Activated CD8-positive, alpha-beta memory T cell treated with anti-CD3 and anti-CD28 coated beads, Interleukin-2, amount 10 ng/mL, durations not matched to agents 7 days and 5 days (primary cell): Measurements from ENCODE around the gene PPM1H. TPM values are rescaled to one million over a fixed set of nuclear protein-coding genes. Genes with fewer than 3 reads are reported as not detected.

Experiments used
- ATAC-seq: fragments of 150-1000 bp; cut with Tn5 transposase; one replicate; pipeline ENCODE4 v1.10.0; 2021; ENCODE audit warnings: moderate library complexity
- CTCF ChIA-PET: fragments of 350-600 bp; sonication (Branson Sonifier 250); formaldehyde crosslinking; loops from one replicate; lab custom pipeline; 2021; ENCODE audit warnings: antibody characterized with exemption; lab: Charles Lee
- DNase-seq: peaks from one replicate; pipeline ENCODE4 v3.0.0-alpha.2; 2020
- H3K27ac Mint-ChIP-seq: one replicate; pipeline ENCODE4 v1.8.0; 2021; ENCODE audit warnings: mild to moderate bottlenecking, mixed read lengths
- H3K27me3 Mint-ChIP-seq: one replicate; pipeline ENCODE4 v1.8.0; 2021; ENCODE audit warnings: mixed read lengths
- H3K36me3 Mint-ChIP-seq: one replicate; pipeline ENCODE4 v1.8.0; 2021; ENCODE audit warnings: mild to moderate bottlenecking, mixed read lengths
- H3K4me1 Mint-ChIP-seq: one replicate; pipeline ENCODE4 v1.8.0; 2021; ENCODE audit warnings: mixed read lengths
- H3K4me3 Mint-ChIP-seq: one replicate; pipeline ENCODE4 v1.8.0; 2021; ENCODE audit warnings: mild to moderate bottlenecking, moderate library complexity, mixed read lengths
- H3K9me3 Mint-ChIP-seq: one replicate; pipeline ENCODE4 v1.8.0; 2022; ENCODE audit warnings: low read depth, mixed read lengths
- total RNA-seq, 2 experiments: library from RNA; stranded (reverse); gene quantifications; one replicate each; pipeline ENCODE4 v1.2.3, GENCODE V29; 2021

Gene PPM1H
- total RNA-seq, 2 experiments from 2014 or later, result 0.32 to 0.68 TPM

DNA sequence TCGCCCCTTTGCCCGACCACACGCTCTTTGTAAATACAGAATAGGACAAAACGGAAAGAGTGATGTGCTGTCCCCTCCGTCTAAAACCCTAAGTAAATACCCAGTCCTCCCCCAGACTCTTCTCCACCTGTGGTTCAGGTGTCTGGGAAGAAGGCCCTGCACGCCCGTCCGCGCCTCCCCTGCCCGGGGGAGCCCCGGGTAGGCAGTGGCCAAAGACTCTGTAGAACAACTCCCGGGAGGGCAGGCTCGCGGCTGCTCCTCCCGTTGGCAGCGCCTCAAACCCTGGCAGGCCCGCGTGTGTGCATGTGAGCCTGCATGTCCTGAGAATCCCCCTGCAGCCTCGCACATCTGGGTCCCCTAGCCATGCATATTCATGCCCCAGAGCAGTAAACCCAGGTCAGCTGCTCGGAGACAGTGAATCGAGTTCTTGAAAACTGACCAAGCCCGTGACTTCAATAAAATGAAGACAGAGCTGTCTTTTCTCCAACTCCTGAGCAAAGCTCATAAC lies 302.5 kb downstream of the PPM1H start:
- Mint-ChIP-seq H3K4me3 (peak overlapping the region; percentile 59), H3K27me3 (peaks cover 79% of the 10 kb centered on the region), H3K36me3 (peaks cover 2% of the 10 kb centered on the region), H3K27ac (no peak overlapping the region), H3K4me1 (peaks cover 9% of the 10 kb centered on the region), H3K9me3 (no peaks in the 10 kb centered on the region)
- ATAC-seq (peak; percentile 34), DNase-seq (no peak)
- CTCF ChIA-PET, result interaction anchor here (1.2 kb wide), 1 partner anchor 15 kb away, joined by 3 read pairs; no protein-coding TSS in a partner anchor

- H3K27ac Mint-ChIP-seq, result no peak overlapping the region
Measured at GRCh38 chr12:62631471-62632410, 303.2 kb downstream of the PPM1H start.

DNA sequence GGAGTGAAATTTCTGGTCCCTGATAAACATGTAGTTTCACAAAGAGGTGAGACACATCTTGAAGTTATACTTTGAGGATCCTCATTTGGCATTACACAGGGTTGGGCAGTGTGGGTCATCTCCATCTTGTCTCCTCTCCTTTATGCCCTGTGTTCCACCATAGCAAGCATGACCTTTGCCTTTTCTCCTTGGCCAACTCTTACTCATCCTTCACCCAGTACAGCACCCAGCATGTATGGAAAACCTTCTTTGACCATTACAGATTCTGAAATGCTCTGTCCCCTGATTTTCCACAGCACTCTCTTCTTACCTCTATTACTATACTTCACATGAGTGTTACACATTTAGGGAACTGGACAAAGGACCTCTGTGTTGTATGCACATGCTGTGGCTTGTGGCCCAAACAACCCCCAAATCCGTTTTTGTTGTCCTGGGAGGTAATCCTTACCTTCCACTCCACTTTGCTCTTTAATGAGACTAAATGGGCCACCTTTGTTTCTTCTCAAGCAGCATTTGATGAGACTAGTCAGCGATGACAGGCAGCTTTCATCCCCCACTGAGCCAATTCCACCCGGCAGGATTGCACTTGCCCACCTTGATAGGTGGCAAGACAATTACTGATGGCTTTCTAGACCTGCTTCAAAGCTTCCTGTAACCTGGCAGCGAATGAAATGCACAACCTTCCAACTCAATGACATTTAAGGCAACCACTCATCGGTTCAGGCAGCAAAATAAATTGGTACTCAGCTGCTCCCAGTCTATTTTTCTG lies 304.8 kb downstream of the PPM1H start:
- H3K36me3 Mint-ChIP-seq, result peaks cover 2% of the 10 kb centered on the region
- H3K4me3 Mint-ChIP-seq, result no peak overlapping the region
- H3K4me1 Mint-ChIP-seq, result peaks cover 9% of the 10 kb centered on the region
- CTCF ChIA-PET, result interaction anchor here (1.0 kb wide), 2 partner anchors 11 to 49 kb away, joined by 3 read pairs; no protein-coding TSS in a partner anchor
- no peak overlapping the region for H3K27ac Mint-ChIP-seq
- ATAC-seq (no peak), DNase-seq (no peak)
- H3K9me3 Mint-ChIP-seq, result no peaks in the 10 kb centered on the region
- peaks cover 77% of the 10 kb centered on the region for H3K27me3 Mint-ChIP-seq

More at GRCh38 chr12:62631471-62632410, 303.2 kb downstream of the PPM1H start:
- ATAC-seq, result peak; percentile 67
- Mint-ChIP-seq H3K36me3 (peaks cover 2% of the 10 kb centered on the region), H3K27me3 (peaks cover 80% of the 10 kb centered on the region), H3K9me3 (no peaks in the 10 kb centered on the region), H3K4me1 (peaks cover 9% of the 10 kb centered on the region), H3K4me3 (peak overlapping the region; percentile 59)
- CTCF ChIA-PET, result interaction anchor here (1.2 kb wide), 1 partner anchor 14 kb away, joined by 3 read pairs; no protein-coding TSS in a partner anchor
- DNase-seq, result no peak

- CTCF ChIA-PET, result interaction anchor here (1.0 kb wide), 2 partner anchors 11 to 48 kb away, joined by 3 read pairs; no protein-coding TSS in a partner anchor
- Mint-ChIP-seq H3K27ac (no peak overlapping the region), H3K9me3 (no peaks in the 10 kb centered on the region), H3K27me3 (peaks cover 75% of the 10 kb centered on the region), H3K36me3 (peaks cover 2% of the 10 kb centered on the region), H3K4me3 (no peak overlapping the region), H3K4me1 (peaks cover 9% of the 10 kb centered on the region)
- ATAC-seq (no peak), DNase-seq (no peak)
Measured at GRCh38 chr12:62629413-62629812, 305.5 kb downstream of the PPM1H start.

- Mint-ChIP-seq H3K27me3 (peaks cover 54% of the 10 kb centered on the region), H3K4me3 (no peak overlapping the region), H3K36me3 (peaks cover 4% of the 10 kb centered on the region), H3K27ac (no peak overlapping the region), H3K4me1 (peaks cover 6% of the 10 kb centered on the region), H3K9me3 (no peaks in the 10 kb centered on the region)
- CTCF ChIA-PET, result interaction anchor here (1.2 kb wide), 1 partner anchor 167 kb away, joined by 3 read pairs; no protein-coding TSS in a partner anchor
- DNase-seq (no peak), ATAC-seq (no peak)
Measured at GRCh38 chr12:62627181-62627580, 307.8 kb downstream of the PPM1H start.

- Mint-ChIP-seq H3K4me3 (no peak overlapping the region), H3K27me3 (peaks cover 35% of the 10 kb centered on the region), H3K27ac (no peak overlapping the region), H3K4me1 (no peaks in the 10 kb centered on the region), H3K36me3 (peaks cover 2% of the 10 kb centered on the region), H3K9me3 (no peaks in the 10 kb centered on the region)
- CTCF ChIA-PET, result no interaction called here
- no peak for ATAC-seq
- no peak for DNase-seq
Measured at GRCh38 chr12:62625228-62625627, 309.7 kb downstream of the PPM1H start.

GRCh38 chr12:62622177-62622576 lies 312.8 kb downstream of the PPM1H start:
- Mint-ChIP-seq H3K9me3 (no peaks in the 10 kb centered on the region), H3K4me3 (no peak overlapping the region), H3K27me3 (peaks cover 12% of the 10 kb centered on the region), H3K4me1 (no peaks in the 10 kb centered on the region), H3K27ac (no peak overlapping the region), H3K36me3 (peaks cover 2% of the 10 kb centered on the region)
- CTCF ChIA-PET, result no interaction called here
- DNase-seq, result no peak
- ATAC-seq, result no peak

DNA sequence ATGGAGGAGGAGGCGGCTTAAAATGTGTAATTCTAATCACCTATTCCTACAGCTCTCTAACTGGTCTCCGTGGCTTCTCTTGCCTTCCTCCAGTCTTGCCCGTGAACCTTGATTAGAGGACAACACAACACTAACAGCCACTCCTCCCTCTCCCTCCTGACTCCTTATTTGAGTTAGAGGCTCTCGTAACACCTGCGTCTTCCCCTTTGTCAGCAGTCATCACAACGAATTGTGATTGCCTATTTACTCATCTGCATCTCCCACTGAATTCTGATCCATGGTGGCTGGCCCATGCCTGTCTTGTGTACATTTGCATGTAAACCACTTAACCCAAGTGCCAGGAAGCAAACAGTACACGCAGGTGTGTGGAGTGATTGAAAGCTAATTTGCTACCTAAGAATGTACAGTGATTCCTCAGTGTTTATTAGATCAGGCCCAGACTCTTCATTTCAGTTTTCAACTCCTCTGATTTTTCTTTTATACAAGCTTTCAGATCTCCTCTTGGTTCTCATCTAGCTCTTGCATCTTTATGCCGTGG lies 313.8 kb downstream of the PPM1H start:
- no peak for DNase-seq
- Mint-ChIP-seq H3K4me3 (no peak overlapping the region), H3K4me1 (no peaks in the 10 kb centered on the region), H3K27me3 (peaks cover 8% of the 10 kb centered on the region), H3K36me3 (peaks cover 4% of the 10 kb centered on the region), H3K27ac (no peak overlapping the region), H3K9me3 (no peaks in the 10 kb centered on the region)
- CTCF ChIA-PET, result interaction anchor here (0.7 kb wide), 1 partner anchor 49 kb away, joined by 3 read pairs; no protein-coding TSS in a partner anchor
- ATAC-seq, result no peak

GRCh38 chr12:62618930-62619329 lies 316.0 kb downstream of the PPM1H start:
- H3K27ac Mint-ChIP-seq, result no peak overlapping the region

GRCh38 chr12:62618319-62618718 lies 316.6 kb downstream of the PPM1H start:
- DNase-seq, result no peak
- CTCF ChIA-PET, result interaction anchor here (1.1 to 1.7 kb wide), 4 partner anchors 9 to 14 kb away, joined by 3 to 4 read pairs (median 3); no protein-coding TSS in a partner anchor
- Mint-ChIP-seq H3K4me3 (no peak overlapping the region), H3K27me3 (no peaks in the 10 kb centered on the region), H3K36me3 (peaks cover 4% of the 10 kb centered on the region), H3K9me3 (no peaks in the 10 kb centered on the region), H3K4me1 (no peaks in the 10 kb centered on the region), H3K27ac (no peak overlapping the region)
- no peak for ATAC-seq

More at GRCh38 chr12:62618930-62619329, 316.0 kb downstream of the PPM1H start:
- no peaks in the 10 kb centered on the region for H3K4me1 Mint-ChIP-seq
- DNase-seq, result no peak
- H3K9me3 Mint-ChIP-seq, result no peaks in the 10 kb centered on the region
- no peaks in the 10 kb centered on the region for H3K27me3 Mint-ChIP-seq
- H3K36me3 Mint-ChIP-seq, result peaks cover 4% of the 10 kb centered on the region
- CTCF ChIA-PET, result interaction anchor here (1.1 to 1.7 kb wide), 3 partner anchors 10 to 13 kb away, joined by 3 to 4 read pairs (median 3); no protein-coding TSS in a partner anchor
- no peak for ATAC-seq
- no peak overlapping the region for H3K4me3 Mint-ChIP-seq

DNA sequence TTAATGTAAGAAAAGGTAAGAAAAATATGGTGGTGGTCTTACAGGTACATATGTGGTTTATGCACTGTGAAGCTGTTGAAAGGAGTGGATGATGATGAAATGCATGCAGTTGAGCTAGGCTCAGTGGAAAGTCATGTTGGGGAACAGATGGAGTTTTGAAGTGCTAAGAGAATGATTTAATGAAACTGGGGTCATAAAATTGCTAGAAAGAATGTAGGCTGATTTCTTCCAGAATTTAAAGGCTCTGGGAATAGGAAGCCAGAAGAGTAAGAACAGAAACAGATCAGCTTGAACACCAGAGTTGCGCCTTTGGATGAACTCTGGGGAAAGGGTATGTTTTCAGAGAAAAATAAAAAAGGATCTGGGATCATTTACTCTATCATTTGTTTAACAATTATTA lies 321.9 kb downstream of the PPM1H start:
- H3K27me3 Mint-ChIP-seq, result no peaks in the 10 kb centered on the region
- no peak overlapping the region for H3K27ac Mint-ChIP-seq
- peaks cover 1% of the 10 kb centered on the region for H3K36me3 Mint-ChIP-seq
- no peaks in the 10 kb centered on the region for H3K9me3 Mint-ChIP-seq
- DNase-seq, result no peak
- no peak overlapping the region for H3K4me3 Mint-ChIP-seq
- no peak for ATAC-seq
- CTCF ChIA-PET, result no interaction called here
- no peaks in the 10 kb centered on the region for H3K4me1 Mint-ChIP-seq

GRCh38 chr12:62606654-62607053 lies 328.3 kb downstream of the PPM1H start:
- DNase-seq (no peak), ATAC-seq (no peak)
- no peaks in the 10 kb centered on the region for H3K27me3 Mint-ChIP-seq
- H3K4me1 Mint-ChIP-seq, result peaks cover 30% of the 10 kb centered on the region
- peaks cover 4% of the 10 kb centered on the region for H3K36me3 Mint-ChIP-seq
- no peaks in the 10 kb centered on the region for H3K9me3 Mint-ChIP-seq
- CTCF ChIA-PET, result interaction anchor here (0.8 to 1.8 kb wide), 5 partner anchors 10 to 192 kb away, joined by 3 to 12 read pairs (median 4); no protein-coding TSS in a partner anchor
- no peak overlapping the region for H3K27ac Mint-ChIP-seq
- no peak overlapping the region for H3K4me3 Mint-ChIP-seq
